Middle frontal gyrus (tissue), 1 donor: ENCODE data around the gene ARID5B.

ENCODE experiments used
- DNase-seq: peaks from one replicate; pipeline ENCODE4 v3.0.0-alpha.2; 2015; ENCODE audit warnings: low spot score; ENCODE audit errors: extremely low spot score

Gene ARID5B

GRCh38 chr10:61904733-61905725 lies 3.5 kb downstream of the ARID5B start:
- DNase-seq, result no peak

GRCh38 chr10:61905837-61906561 lies 4.5 kb downstream of the ARID5B start:
- DNase-seq, result no peak

DNA sequence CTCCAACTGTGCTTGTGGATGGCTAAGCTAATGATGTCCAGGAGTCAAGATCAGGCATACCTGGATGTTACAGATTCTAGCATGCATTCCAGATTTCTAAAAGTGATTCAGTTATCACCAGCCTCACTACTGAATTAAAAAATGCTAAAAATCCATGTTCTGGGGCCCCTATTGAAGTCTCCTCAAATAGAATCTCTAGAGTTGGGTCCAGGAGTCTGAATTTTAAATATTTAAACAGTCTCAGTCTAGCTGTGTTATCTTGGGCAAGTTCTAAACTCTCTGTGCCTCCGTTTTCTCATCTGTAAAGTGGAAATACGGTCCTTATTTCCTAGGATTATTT lies 5.0 kb downstream of the ARID5B start:
- DNase-seq, result no peak

DNA sequence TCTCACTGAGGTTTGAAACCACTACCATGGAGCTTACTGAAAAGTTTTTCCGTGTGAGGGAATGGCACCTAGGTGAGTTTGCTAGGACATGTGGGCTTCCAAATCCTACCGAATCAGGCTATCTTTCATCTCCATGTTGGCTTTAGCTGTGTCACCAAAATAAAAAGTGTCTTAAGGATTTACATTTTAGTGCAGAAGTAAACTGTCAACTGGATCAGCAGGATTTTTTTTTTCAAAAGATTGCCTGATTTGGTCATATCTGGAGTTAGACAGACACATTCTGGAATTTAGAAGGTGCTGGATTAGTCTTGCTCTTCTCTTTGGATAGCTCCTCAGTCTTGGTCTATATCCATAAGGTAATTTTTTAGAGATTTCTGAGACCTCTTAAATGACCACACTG lies 5.5 kb downstream of the ARID5B start:
- DNase-seq, result no peak

- no peak for DNase-seq
These were observed 6.1 kb downstream of the ARID5B start for GRCh38 chr10:61907587-61907986.

DNA sequence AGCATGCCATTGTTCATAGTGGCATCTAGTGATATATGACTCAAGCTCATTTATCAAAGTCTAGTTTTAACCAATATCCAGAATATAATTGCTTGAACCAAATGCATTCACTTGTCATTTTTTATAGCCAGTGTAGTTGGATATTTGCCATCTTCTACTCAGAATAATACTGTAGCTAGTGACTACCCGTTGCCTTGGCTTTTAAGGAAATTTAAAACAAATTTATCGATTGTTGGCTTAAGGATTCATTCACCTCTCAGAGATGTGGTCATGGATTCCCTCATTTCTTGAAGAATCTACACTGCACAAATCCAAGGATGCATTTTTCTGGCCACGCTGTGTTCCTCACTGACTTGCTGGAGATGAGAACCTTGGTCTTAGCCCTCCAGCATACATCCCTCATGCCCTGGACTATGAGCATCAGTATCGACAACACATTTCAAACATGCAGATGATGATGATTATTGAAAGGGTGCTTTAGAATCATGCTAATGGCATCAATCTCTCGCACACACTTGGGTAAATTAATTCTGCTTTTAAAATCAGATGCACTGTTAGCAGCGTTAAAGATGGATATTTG lies 8.8 kb downstream of the ARID5B start:
- no peak for DNase-seq

- DNase-seq, result no peak
These were observed 9.4 kb downstream of the ARID5B start for GRCh38 chr10:61910894-61911293.

- no peak for DNase-seq
These were observed 9.9 kb downstream of the ARID5B start for GRCh38 chr10:61911425-61911824.

DNA sequence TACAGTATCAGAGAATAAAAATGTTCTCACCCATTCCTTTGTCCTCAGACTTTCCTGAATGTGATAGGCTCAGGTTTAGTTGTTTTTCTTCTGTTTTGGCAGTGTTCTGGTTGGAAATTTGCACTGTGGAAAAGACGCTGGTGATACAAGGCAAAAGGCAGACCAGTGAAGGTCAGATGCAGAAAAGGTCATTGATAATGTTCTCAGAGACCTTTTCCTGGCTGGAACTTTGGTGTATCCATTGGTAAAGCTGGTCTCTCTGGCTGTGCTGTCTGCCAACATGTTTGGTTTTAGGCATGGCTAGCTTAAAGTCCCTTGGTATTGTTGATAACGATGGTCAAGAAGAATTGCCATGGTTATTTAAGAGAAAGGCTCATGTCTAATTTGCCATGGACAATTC lies 11.5 kb downstream of the ARID5B start:
- no peak for DNase-seq

DNA sequence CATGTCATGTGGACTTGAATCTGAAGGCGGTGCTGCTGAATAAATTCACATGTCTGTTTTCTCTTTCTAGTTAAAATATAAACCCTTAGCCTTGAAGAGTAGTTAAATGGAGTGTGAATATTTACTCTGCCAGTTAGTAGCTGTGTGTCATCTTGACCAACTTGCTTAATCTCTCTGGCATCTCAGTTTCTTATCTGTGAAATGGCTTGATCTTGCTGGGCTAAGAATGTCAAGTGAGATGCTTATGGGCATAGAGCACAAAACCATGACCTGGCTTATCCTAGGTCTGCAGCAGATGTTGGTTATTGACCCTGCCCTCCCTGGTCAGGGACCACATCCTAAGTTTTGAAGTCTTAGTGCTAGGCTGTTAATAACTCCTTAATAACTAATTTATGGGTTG lies 16.6 kb downstream of the ARID5B start:
- DNase-seq, result no peak

GRCh38 chr10:61918989-61919388 lies 17.5 kb downstream of the ARID5B start:
- no peak for DNase-seq

- no peak for DNase-seq
These were observed 18.2 kb downstream of the ARID5B start for GRCh38 chr10:61919646-61920215.

- no peak for DNase-seq
These were observed 19.6 kb downstream of the ARID5B start for GRCh38 chr10:61921143-61921542.

GRCh38 chr10:61923210-61923949 lies 21.9 kb downstream of the ARID5B start:
- no peak for DNase-seq

DNA sequence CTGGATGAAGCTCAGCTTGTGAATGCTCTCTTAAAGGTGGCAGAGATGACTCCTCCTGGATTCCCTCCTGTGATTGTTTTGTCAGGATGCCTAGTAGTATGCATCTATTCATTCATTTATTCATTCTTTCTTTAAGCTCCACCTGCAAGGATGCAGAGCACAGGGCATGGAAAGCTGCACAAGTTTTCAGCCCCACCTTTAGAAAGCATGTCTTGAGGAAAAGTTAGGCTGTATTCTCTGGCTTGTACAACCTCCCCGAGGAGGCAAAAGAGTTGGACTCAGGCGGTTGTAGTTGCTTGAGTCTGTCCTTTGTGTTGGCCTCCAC lies 22.4 kb downstream of the ARID5B start:
- no peak for DNase-seq

DNA sequence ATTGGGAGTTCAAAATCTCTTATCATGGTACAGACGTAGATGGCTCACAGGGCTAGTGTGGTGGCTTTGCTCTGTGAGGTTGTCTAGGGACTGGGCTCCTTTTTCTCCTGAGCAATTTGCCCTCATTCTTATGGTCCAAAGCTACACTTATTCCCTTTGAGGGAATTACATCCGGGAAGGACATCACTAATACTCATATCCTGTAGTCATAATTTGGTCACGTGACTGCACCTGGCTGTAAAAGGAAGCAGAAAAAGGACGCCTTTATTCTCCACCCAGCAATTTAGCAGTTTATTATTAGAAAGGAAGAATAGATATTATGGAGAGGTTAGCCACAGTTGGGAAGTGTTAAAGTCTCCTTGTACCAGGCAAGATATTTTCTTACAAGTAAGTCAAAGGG lies 28.1 kb downstream of the ARID5B start:
- no peak for DNase-seq

GRCh38 chr10:61931620-61932332 lies 30.3 kb downstream of the ARID5B start:
- DNase-seq, result no peak

- DNase-seq, result no peak
These were observed 32.5 kb downstream of the ARID5B start for GRCh38 chr10:61933859-61934555.

- DNase-seq, result no peak
These were observed 33.6 kb downstream of the ARID5B start for GRCh38 chr10:61935077-61935476.

- DNase-seq, result no peak
These were observed 35.3 kb downstream of the ARID5B start for GRCh38 chr10:61936770-61937169.
